GM18858 (cell line): ENCODE results near the gene MYH14.
"Not testable (repeated sequence)": the region's sequence is repeated elsewhere in the genome, so short reads cannot be mapped to it uniquely, and the experiment has no call there.

ENCODE experiments used
- ATAC-seq: cut with Tn5 transposase; IDR thresholded peaks from one replicate; pipeline ENCODE4 v1.9.1; 2021; ENCODE audit not compliant: unreplicated experiment

Gene MYH14

DNA sequence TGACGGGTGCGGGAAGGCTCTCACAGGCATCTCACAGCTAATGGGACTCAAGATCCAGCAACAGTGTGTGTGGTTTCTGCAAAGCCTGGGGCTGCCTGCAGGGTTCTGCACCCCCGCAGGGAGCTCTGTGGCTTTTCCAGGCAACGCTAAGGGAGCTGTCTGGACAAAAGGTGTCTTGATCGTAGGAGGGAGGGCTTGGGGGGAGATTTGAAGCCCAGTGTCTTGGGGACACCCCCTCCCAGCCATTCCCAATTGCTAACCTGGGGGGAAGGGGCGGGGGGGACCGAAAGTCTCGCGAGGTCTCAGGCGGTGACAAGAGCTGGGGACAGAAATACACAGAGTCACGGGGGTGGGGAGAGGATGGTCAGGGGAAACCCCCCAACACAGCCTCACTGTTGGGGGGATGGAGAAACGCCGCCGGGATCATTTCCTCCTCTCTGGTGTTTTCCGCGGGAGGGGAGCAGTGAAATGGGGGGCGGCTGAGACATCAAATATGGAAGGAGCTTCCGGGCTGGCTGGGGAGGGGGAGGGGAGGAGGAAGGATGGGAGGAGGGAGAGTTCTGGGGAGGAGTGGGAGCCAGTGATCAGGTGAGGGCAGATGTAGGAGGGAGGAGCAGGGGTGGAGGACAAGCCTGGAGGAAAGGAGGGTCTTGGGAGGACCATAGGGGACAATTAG lies 112.5 kb downstream of the MYH14 start:
- ATAC-seq: no peak

DNA sequence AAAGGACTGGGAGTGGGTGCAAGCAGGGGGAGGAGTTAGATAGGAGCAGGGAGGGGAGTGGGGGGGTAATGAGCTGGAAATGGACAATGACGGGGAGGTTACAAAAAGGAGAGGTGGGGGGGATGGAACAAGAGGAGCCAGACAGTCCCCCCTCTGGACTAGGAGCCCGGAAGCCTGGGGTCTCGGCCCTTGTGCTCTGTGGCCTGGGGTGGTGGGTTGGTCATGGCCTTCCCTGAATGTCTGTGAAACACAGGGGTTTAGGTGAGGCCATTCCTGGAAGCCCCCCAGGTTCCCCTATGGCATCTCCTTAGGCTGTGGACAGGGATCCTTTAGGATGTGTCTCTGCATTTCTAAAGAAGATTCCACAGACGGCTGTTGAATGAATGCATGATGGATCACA lies 113.7 kb downstream of the MYH14 start:
- ATAC-seq: no peak

DNA sequence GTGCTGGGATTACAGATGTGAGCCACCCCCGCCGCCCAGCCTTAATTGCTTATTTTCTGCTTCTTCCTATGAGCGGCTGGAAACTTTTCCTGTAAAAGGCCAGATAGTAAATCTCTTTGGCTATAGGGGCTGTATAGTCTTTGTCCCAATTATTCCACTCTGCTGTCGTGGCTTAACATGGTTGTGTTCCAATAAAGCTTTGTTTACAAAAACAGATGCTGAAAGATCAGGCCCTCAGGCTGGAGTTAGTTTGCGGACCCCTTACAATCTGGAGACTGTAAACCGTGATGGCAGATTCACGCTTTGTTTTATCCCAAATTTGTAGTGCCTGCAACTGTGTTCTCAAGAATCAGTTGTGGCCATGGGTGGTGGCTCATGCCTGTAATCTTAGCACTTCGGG lies 115.0 kb downstream of the MYH14 start:
- no peak for ATAC-seq

DNA sequence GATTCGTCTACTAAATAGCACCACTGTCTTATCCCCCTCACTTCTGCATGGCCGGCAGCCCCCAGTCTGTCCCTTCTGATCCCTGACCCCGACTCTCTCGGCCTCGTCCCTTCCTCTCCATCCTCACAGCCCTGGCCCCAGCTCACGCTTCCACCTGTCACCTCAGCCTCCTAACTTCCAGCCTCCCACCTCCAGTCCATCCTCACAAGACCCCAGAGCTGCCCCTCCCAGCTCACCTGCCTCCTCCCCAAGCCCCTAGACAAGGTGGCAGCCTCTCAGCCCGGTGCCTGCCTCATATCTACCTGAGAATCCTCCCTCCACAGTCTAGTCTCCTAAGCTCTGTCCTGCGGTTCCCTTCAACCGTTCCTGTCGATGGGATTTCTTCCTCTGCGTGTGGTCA lies 115.7 kb downstream of the MYH14 start:
- ATAC-seq: no peak

DNA sequence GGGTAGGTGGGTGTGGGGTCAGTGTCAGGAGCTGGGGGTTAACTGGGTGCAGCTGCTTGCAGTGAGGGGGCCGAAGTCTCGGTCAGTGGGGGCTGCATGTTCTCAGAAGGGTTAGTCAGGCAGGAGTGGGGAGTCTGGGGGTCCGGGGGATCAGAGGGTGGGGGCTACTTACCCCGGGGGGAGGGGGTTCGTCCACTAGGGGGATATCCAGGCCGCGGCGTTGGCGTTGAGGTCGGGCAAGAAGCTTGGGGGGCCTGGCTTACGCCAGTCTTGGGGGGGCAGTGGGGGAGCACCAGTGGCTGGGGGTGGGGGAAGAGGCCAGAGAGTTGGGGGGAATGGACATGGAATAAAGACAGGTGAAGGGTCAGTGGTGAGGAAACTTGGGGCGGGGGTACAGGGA lies 116.6 kb downstream of the MYH14 start:
- ATAC-seq: no peak

DNA sequence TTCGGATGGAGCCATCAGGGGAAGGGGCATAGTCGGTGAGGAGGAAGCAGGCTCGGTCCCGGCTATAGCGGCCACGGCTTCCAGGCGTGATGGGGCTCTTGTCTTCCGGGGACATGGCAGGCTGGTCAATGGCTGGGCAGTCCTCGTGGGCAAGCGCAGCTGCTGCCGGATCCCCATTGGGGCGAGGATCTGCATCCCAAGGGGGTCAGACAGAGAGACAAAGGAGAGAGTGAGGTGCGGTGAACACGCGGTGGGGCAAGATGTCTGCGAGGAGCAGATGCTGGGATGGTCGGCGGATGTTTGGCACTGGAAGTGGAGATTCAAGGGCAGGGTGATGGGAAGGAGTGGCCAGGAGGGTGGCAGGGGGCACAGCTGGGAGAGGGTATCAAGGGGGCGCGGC lies 117.2 kb downstream of the MYH14 start:
- ATAC-seq: no peak

DNA sequence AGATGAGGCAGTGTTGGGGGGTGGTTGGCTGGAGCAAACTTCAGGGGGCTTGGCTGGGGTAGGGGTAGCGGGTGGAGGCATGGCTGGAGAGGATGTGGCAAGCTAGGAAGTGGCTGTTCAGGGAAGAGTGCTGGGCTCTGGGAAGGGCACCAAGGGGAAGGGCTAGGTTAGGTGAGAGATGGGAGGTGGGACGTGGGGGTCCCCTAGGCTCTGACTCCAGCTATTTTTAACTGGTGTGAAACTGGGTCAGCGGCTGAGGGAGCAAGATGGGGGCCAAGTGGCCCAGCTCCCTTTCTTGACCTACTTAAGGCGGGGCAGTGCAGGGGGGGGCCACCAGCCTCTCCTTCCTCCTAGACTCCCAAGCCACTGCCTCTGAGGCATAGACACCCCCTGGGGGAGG lies 118.4 kb downstream of the MYH14 start:
- ATAC-seq: no peak

DNA sequence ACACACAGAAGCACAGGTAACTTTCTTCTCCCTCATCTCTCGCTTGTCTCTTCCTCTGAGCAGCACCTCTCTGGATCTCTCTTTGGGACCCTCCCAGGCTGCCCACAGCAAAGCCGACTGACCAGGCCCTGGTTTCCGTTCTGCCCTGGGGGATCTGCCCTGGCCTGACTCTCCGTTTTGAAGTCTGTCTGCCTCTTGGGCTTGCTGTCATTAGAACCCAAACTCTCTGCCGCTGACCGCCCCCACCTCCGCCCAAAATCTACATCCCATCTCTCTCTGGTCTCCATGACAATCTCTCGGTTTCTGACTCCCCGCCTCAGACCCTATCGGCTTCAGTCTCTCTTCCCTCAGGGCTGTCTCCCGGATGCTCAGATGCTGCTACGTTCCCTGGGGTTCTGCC lies 118.8 kb downstream of the MYH14 start:
- ATAC-seq: no peak

DNA sequence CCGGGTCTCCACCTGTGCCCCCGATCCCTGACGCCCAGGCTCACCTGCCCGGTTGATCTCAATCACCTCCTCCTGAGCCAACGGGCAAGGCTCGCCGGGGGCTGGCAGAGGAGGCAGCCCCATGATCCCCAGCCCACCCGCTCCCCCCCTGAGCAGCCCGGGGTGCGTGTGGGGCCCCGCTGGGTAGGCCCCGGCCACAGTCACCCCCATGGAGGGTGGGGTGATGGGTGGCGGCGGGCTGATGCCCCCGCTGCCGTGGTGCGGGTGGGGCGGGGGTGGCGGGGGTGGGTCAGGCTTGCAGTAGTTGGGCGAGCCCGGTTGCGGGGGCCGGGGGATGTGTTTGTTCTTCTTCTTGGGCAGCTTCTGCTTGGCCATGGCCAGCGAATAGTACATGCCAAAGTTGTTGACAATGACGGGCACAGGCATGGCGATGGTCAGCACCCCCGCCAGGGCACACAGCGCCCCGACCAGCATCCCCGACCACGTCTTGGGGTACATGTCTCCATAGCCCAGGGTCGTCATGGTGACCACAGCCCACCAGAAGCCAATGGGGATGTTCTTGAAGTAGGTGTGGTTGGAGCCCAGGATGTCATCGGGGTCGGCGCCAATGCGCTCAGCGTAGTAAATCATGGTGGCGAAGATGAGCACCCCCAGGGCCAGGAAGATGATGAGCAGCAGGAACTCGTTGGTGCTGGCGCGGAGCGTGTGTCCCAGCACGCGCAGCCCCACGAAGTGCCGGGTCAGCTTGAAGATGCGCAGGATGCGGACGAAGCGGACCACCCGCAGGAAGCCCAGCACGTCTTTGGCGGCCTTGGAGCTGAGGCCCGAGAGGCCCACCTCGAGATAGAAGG lies 119.7 kb downstream of the MYH14 start:
- ATAC-seq: no peak

DNA sequence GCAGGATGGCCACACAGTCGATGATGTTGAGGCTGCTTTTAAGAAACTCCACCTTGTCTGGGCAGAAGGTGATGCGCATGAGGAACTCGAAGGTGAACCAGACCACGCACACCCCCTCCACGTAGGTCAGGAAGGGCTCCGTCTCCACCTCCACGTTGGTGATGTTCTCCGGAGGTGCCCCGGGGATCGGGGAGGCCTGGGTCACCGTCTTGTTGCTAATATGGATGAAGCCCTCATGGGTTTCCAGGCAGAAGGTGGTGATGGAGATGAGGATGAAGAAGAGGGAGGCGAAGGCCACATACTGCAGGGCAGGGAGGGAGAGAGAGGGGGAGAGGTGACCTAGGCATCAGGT lies 120.3 kb downstream of the MYH14 start:
- ATAC-seq: no peak

DNA sequence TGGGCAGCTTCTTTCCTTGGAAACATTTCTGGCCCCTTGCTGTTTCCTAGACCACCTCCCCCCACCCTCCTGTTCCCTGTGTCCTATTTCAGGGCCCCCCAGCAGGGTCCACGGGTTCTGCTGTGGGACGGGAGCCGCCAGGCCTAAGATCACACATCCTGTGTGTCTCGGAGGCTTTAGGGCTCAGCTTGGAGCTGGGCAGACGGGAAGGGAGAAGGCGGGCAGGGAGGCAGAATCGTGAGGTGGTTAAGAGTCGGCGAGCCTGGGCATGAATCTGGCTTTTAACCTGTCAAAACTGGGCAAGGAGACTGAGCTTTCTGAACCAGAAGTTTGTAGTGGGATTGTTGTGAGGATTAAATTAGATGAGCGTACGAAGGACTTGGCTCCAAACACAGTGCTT lies 120.9 kb downstream of the MYH14 start:
- ATAC-seq: no peak

DNA sequence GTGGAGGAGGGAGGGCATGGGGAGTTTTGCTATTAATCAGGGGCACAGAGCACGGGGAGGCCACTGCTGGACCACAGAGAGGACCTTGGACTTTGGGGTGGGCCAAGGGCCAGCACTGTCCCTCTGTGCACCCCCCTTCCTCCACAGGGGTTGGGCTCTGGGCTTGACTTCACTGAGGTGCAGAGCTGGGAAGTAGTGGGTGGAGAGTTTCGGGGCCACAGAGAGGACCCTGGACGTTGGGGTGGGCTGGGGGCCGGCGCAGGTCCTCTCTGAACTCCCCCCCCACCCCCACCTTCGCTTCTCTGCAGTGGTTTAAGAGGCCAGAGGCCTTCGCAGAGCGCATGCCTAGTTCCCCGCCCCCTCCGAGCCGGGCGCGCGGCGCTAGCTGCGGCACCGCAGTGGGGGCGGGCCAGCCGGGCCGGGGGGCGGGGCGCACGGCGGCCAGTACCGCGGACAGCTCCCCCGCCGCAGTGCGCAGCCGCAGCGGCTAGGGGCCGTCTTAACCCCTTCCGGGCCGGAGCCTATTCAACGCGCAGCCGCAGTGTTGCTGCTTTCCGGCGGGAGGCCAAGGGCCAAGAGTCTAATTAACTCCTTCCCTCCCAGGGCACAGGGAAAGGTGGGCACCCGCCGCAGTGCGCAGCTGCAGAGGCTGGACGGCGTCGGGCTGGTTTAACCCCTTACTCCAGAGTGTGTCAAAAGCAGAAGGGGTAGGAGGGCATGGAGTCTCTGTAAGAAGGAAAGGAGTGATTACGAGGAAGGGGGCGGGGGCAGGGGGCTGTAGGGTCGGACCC lies 122.1 kb downstream of the MYH14 start:
- no peak for ATAC-seq

DNA sequence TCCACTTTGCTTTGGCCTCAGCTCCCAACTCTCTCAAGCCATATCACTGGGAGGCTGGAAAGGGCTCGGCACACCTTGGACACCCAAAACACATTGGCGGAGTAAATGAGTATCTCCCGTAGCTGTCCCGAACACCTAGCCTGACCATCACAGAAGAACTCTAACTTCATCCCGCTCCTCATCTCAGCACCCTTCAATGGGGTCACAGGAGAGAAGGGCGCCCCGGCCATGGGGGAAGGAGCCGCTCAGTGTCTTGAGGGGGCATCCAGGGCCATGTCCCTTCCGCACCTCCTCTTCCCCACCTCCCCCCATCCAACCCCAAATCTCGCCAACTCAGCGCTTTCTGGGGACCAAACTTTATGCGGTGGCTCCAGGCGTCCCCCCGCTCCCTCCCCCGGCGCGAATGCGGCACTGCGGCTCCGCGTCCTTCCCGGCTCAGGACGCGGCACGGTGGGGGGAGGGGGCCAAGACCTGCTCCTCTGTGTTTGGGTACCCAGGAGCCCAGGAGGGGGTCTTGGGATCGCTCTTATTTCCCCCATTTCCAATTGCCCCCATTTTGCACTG lies 122.8 kb downstream of the MYH14 start:
- ATAC-seq: no peak

DNA sequence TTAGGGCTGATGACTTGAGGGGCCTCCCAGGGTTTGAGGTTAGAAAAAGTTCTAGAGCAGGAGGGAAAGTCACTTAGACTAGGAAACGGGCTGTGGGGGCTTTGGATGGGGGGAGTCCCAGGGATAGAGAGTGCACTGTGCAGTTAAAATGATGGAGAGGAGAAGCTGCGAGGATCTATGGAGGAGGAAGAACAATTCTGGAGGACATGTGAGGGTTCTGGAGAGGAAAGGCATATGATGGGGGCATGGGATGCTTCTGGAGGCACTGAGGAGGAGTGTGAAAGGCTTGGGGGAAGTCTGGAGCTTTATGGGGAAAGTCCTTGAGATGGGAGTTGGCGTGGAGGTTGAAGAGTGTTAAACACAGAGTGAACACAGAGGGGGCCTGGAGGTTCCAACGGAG lies 123.6 kb downstream of the MYH14 start:
- ATAC-seq: no peak

DNA sequence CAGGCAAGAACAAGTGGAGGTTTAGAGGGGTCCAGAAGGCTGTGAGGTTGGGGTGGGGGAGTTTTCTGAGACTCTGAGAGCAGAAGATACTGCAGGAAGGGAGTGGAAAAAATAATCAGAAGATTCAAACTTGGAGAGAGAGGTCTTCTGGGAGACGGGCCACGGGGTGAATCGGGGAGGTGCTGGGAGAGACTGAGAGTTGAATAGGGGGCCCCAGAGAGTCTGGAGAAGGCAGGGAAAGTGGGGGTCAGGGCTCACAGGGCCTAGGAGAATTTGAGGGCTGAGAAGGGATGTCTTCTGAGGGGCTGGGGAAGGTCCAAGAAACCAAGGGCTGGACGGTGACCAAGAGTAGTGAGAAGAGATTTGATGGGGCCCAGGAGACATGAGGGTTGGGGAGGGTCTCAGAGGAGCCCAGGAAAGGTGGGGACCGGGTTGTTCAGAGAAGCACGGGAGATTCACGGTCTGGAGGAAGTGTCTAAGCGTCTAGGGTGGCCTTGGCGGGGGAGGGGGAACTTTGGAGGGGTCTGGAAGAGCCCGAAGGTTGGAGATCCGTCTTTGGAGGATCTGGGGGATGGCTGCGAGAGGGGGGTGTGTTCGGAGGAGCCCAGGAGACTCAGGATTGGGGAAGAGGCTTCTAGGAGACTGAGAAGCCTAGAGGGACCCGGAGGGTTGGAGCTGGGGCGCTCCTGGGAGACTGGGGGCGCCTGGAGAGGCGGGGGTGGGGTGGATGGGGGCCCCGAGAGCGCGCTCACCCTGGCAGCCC lies 124.2 kb downstream of the MYH14 start:
- ATAC-seq: no peak

DNA sequence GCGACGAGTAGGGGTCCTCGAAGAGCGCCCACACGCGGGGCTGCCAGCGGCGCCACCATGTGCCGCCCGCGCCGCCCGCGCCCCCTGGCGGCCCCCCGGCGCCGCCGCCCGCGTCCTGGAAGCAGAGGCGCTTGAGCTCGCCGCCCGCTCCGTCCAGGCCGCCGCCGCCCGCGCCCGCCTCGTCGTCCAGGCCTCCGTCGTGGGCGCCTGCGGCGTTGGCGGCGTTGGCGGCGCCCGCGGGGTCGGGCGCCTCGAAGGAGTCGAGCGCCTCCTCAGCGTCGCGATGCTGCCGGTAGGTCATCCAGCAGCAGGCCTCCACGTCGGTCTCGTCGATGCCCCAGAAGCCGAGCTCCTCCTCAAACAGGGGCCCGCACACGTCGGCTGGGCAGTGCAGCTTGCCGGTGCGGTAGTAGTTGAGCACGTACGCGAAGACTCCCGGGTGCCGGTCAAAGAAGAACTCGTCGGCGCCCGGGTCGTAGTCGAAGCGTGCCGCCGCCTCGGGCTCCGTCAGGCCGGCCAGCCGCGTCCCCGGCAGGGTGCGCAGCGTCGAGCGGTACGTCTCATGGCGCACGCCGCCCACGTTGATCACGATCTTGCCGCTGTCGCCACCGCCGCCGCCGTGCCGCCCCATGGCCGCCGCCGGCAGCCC lies 124.9 kb downstream of the MYH14 start:
- no peak for ATAC-seq

DNA sequence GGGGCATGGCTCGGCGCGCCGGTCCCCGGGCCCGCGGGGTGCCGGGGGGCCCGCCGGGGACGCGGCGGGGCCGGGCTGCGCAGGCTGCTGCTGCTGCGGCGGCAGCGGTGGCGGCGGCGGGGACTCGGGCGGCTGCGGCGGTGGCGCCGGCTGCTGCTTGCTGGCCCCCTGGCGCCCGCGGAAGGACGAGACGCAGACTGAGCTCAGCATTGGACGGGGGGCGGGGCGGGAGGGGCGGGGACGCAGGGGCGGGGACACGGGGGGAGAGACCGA lies 125.4 kb downstream of the MYH14 start:
- no peak for ATAC-seq

DNA sequence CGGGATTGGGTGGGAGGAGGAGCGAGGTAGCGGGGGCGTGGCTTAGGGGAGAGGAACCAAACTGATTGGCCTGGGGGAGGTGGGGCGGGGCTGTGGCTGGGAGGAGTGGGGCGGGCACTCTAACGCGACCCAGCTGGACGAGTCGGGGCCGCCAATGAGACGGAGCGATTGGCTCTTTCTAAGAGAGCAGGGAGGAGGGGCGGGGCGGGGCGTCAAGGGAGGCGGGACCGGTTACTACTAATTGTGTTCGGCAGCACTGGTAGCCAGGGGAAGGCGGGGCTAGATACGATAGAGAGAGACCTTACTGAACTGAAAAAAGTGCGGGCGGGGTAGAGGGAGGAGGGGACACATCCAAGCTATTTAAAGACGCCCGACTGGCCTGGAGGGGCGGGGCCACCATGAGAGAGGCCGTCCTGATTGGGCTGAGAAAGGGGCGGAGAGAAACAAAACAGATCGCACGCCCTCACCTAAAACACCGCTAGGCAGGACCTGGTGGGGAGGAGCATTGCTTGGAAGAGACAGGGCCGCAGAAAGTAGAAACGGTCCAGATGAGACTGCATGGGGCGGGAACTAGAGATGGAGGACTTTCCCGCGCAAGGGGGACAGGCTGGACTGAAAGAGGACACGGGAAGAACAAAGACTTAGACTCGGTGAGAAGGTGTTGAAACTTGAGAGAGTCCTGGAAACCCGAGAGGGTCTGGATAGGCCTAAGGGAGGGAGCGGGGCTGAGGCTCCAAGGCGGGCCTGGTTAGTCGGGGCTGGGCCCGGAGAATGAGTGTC lies 125.9 kb downstream of the MYH14 start, which contains the start of gene KCNC3:
Gene KCNC3 (minus strand): TSS at position 232 of the 780 bp plus-strand sequence. CDS start 295 bp downstream, outside the sequence.
- ATAC-seq: peak; percentile 30

DNA sequence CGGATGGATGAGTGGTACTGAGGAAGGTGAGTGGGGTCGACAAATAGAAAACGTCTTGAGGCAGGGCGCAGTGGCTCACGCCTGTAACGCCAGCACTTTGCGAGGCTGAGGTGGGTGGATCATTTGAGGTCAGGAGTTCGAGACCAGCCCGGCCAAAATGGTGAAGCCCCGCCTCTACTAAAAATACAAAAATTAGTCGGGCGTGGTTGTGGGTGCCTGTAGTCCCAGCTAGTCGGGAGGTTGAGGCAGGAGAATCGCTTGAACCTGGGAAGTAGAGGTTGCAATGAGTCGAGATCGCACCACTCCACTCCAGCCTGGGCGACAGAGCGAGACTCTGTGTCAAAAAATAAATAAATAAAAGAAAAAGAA lies 126.5 kb downstream of the MYH14 start:
- ATAC-seq: not testable (repeated sequence)
